ENCODE results near the gene BSN. TPM values are rescaled to one million over a fixed set of nuclear protein-coding genes. Genes with fewer than 3 reads are reported as not detected.

The BSN gene
- total RNA-seq, 4 donors from 2014 or later: 0.04 to 0.36 (median 0.14) TPM

DNA sequence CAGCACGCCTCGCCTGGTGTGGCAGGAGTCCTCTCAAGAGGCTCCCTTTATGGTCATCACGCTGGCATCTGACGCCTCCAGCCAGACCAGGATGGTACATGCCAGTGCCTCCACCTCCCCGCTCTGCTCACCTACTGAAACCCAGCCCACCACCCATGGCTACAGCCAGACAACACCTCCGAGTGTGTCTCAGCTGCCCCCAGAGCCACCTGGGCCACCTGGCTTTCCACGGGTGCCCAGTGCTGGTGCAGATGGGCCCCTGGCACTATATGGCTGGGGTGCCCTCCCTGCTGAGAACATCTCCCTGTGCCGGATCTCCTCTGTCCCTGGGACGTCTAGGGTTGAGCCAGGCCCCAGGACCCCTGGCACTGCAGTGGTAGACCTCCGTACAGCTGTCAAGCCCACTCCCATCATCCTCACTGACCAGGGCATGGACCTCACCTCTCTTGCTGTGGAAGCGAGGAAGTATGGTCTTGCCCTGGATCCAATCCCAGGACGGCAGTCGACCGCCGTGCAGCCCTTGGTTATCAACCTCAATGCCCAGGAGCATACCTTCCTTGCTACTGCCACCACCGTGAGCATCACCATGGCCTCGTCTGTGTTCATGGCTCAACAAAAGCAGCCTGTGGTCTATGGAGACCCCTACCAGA, 100.0 kb downstream of the BSN start:
- intact Hi-C loops (cut with DNase I; ENCODE audit: low total_unique reads): no loop called here
- WGBS, 2 donors: 90 to 92% methylated on average over 14 to 17 of the region's 17 CpGs
- H3K4me3 ChIP-seq (ENCODE audit: low read depth, poor library complexity, severe bottlenecking): no peak overlapping the region
- TF ChIP-seq, protein P1, sequence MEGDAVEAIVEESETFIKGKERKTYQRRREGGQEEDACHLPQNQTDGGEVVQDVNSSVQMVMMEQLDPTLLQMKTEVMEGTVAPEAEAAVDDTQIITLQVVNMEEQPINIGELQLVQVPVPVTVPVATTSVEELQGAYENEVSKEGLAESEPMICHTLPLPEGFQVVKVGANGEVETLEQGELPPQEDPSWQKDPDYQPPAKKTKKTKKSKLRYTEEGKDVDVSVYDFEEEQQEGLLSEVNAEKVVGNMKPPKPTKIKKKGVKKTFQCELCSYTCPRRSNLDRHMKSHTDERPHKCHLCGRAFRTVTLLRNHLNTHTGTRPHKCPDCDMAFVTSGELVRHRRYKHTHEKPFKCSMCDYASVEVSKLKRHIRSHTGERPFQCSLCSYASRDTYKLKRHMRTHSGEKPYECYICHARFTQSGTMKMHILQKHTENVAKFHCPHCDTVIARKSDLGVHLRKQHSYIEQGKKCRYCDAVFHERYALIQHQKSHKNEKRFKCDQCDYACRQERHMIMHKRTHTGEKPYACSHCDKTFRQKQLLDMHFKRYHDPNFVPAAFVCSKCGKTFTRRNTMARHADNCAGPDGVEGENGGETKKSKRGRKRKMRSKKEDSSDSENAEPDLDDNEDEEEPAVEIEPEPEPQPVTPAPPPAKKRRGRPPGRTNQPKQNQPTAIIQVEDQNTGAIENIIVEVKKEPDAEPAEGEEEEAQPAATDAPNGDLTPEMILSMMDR (IDR thresholded peaks at IDR 0.05): no peak
- TF ChIP-seq POLR2A (IDR thresholded peaks at IDR 0.05): no peak
- DNase-seq (ENCODE audit: low spot score in 2 of 2): no peak

DNA sequence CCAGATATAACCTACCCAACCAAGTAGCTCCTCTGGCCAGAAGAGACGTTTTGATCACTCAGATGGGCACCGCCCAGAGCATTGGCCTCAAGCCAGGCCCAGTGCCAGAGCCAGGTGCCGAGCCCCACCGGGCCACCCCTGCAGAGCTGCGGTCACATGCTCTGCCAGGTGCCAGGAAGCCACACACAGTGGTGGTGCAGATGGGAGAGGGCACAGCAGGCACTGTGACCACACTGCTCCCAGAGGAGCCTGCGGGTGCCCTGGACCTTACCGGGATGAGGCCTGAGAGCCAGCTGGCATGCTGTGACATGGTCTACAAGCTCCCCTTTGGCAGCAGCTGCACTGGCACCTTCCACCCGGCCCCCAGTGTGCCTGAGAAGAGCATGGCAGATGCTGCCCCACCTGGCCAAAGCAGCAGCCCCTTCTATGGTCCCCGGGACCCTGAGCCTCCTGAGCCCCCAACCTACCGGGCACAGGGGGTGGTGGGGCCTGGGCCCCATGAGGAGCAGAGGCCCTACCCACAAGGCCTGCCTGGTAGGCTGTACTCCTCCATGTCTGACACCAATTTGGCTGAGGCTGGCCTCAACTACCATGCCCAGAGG, 100.8 kb downstream of the BSN start:
- intact Hi-C loops (cut with DNase I; ENCODE audit: low total_unique reads): no loop called here
- H3K4me3 ChIP-seq (ENCODE audit: low read depth, poor library complexity, severe bottlenecking): no peak overlapping the region
- TF ChIP-seq, protein P1 (IDR thresholded peaks at IDR 0.05): no peak
- no peak for TF ChIP-seq POLR2A (IDR thresholded peaks at IDR 0.05)
- WGBS, 2 donors: 56 to 66% methylated on average over 5 to 10 of the region's 10 CpGs
- DNase-seq (ENCODE audit: low spot score in 2 of 2): no peak

DNA sequence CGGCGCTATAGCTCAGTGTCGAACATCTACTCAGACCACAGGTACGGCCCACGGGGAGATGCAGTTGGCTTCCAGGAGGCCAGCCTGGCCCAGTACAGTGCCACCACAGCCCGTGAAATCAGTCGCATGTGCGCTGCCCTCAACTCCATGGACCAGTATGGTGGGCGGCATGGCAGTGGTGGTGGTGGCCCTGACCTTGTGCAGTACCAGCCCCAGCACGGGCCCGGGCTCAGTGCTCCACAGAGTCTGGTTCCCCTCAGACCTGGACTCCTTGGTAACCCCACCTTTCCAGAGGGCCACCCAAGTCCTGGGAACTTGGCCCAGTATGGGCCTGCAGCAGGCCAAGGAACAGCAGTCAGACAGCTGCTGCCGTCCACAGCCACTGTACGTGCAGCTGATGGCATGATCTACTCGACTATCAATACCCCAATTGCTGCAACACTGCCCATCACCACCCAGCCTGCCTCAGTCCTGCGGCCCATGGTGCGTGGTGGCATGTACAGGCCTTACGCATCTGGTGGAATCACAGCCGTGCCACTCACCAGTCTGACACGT, 101.5 kb downstream of the BSN start:
- intact Hi-C loops (cut with DNase I; ENCODE audit: low total_unique reads): no loop called here
- WGBS, 2 donors: 91 to 96% methylated on average over 16 to 19 of the region's 19 CpGs
- no peak for TF ChIP-seq POLR2A (IDR thresholded peaks at IDR 0.05)
- TF ChIP-seq, protein P1 (IDR thresholded peaks at IDR 0.05): no peak
- no peak for DNase-seq (ENCODE audit: low spot score in 2 of 2)
- H3K4me3 ChIP-seq (ENCODE audit: low read depth, poor library complexity, severe bottlenecking): no peak overlapping the region

DNA sequence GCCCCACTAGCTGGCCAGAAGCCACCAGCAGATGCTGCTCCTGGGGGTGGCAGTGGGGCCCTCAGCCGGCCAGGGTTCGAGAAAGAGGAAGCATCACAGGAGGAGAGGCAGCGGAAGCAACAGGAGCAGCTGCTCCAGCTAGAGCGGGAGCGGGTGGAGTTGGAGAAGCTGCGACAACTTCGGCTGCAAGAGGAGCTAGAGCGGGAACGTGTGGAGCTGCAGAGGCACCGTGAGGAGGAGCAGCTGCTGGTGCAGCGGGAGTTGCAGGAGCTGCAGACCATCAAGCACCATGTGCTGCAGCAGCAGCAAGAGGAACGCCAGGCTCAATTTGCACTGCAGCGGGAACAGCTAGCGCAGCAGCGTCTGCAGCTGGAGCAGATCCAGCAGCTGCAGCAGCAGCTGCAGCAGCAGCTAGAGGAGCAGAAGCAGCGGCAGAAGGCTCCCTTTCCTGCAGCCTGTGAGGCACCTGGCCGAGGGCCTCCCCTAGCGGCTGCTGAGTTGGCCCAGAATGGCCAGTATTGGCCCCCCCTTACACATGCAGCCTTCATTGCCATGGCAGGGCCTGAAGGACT, 102.3 kb downstream of the BSN start:
- H3K4me3 ChIP-seq (ENCODE audit: low read depth, poor library complexity, severe bottlenecking): no peak overlapping the region
- DNase-seq (ENCODE audit: low spot score in 2 of 2): no peak
- WGBS, 2 donors: 52 to 67% methylated on average over 17 to 18 of the region's 18 CpGs
- TF ChIP-seq, protein P1 (IDR thresholded peaks at IDR 0.05): no peak
- no peak for TF ChIP-seq POLR2A (IDR thresholded peaks at IDR 0.05)
- intact Hi-C loops (cut with DNase I; ENCODE audit: low total_unique reads): no loop called here

DNA sequence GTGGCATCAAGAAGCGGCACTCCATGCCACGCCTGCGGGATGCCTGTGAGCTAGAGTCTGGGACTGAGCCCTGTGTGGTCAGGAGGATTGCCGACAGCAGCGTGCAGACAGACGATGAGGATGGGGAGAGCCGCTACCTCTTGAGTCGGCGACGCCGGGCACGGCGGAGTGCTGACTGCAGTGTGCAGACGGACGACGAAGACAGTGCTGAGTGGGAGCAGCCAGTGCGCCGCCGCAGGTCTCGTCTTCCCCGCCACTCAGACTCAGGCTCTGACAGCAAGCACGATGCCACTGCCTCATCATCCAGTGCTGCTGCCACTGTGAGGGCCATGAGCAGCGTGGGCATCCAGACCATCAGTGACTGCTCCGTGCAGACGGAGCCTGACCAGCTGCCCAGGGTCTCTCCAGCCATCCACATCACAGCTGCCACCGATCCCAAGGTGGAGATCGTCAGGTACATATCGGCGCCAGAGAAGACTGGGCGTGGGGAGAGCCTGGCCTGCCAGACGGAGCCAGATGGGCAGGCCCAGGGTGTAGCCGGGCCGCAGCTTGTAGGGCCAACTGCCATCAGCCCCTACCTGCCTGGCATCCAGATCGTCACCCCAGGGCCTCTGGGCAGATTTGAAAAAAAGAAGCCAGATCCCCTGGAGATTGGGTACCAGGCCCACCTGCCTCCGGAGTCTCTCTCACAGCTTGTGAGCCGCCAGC, 103.1 kb downstream of the BSN start:
- WGBS, 2 donors: 82 to 86% methylated on average over 26 to 36 of the region's 36 CpGs
- intact Hi-C loops (cut with DNase I; ENCODE audit: low total_unique reads): no loop called here
- DNase-seq (ENCODE audit: low spot score in 2 of 2): no peak
- H3K4me3 ChIP-seq (ENCODE audit: low read depth, poor library complexity, severe bottlenecking): no peak overlapping the region
- TF ChIP-seq POLR2A (IDR thresholded peaks at IDR 0.05): no peak
- TF ChIP-seq, protein P1 (IDR thresholded peaks at IDR 0.05): no peak
